ENCODE data around the gene RSRC2. TPM values are rescaled to one million over a fixed set of nuclear protein-coding genes. Genes with fewer than 3 reads are reported as not detected.
"Not testable (repeated sequence)": the region's sequence is repeated elsewhere in the genome, so short reads cannot be mapped to it uniquely, and the experiment has no call there.

RSRC2 gene
- total RNA-seq, 1 donor from 2014 or later = 37.1 TPM

- H3K4me3 ChIP-seq (ENCODE audit: low read length in 3 of 3) = no peak overlapping the region
- H3K9me3 ChIP-seq (ENCODE audit: control insufficient read depth in 3 of 3, low read length in 3 of 3) = no peaks in the 10 kb centered on the region
- H3K4me1 ChIP-seq (ENCODE audit: control insufficient read depth in 3 of 3, insufficient read depth in 3 of 3, low read length in 3 of 3) = peaks cover 9 to 10% (median 10%) of the 10 kb centered on the region in 3 donors
- no peaks in the 10 kb centered on the region for H3K27me3 ChIP-seq (ENCODE audit: control insufficient read depth in 3 of 3, insufficient read depth in 3 of 3, low read length in 3 of 3)
- no peak overlapping the region for H3K27ac ChIP-seq (ENCODE audit: low read depth, low read length)
- H3K9ac ChIP-seq (ENCODE audit: low read depth in 1 of 3, low read length in 3 of 3) = no peak overlapping the region
- peaks cover 44 to 58% (median 53%) of the 10 kb centered on the region in 3 donors for H3K36me3 ChIP-seq (ENCODE audit: control insufficient read depth in 3 of 3, insufficient read depth in 3 of 3, low read length in 3 of 3)
Measured at GRCh38 chr12:122503783-122504590, 22.7 kb downstream of the RSRC2 start.

GRCh38 chr12:122503147-122503751 lies 23.5 kb downstream of the RSRC2 start:
- Histone ChIP-seq H3K4me3 (ENCODE audit: low read length in 3 of 3) (no peak overlapping the region), H3K9ac (ENCODE audit: low read depth in 1 of 3, low read length in 3 of 3) (no peak overlapping the region), H3K27me3 (ENCODE audit: control insufficient read depth in 3 of 3, insufficient read depth in 3 of 3, low read length in 3 of 3) (no peaks in the 10 kb centered on the region), H3K4me1 (ENCODE audit: control insufficient read depth in 3 of 3, insufficient read depth in 3 of 3, low read length in 3 of 3) (peaks cover 9 to 15% (median 11%) of the 10 kb centered on the region in 3 donors), H3K9me3 (ENCODE audit: control insufficient read depth in 3 of 3, low read length in 3 of 3) (no peaks in the 10 kb centered on the region), H3K36me3 (ENCODE audit: control insufficient read depth in 3 of 3, insufficient read depth in 3 of 3, low read length in 3 of 3) (peaks cover 42 to 52% (median 46%) of the 10 kb centered on the region in 3 donors), H3K27ac (ENCODE audit: low read depth, low read length) (no peak overlapping the region)

DNA sequence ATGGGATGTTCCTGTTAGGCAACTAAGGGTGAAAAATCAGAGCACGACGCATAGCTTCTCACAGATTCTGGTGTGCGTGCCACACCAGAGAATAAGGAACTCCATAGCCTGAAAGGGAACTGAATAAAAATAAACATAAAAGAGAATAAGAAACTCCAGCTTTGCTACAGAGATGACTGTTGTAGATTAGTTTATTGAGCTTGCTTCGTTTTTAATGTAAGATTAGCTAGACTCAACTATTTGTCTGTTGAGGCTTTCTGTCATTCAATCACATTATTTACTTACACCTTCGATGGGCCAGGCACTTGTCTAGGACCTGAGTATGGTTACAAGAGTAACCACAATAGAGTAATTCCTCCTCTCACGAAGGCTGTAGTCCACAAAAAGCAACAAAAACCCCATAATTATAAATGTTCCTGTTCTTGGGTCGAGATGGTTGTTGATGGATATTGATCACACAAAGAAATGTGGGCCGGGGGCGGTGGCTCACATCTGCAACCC lies 25.2 kb downstream of the RSRC2 start:
- peak overlapping the region; percentile 99 for H3K27ac ChIP-seq (ENCODE audit: low read depth, low read length)
- H3K36me3 ChIP-seq (ENCODE audit: control insufficient read depth in 3 of 3, insufficient read depth in 3 of 3, low read length in 3 of 3) = peaks cover 30 to 35% (median 30%) of the 10 kb centered on the region in 3 donors
- H3K9me3 ChIP-seq (ENCODE audit: control insufficient read depth in 3 of 3, low read length in 3 of 3) = no peaks in the 10 kb centered on the region
- peaks cover 12 to 15% (median 14%) of the 10 kb centered on the region in 3 donors for H3K4me1 ChIP-seq (ENCODE audit: control insufficient read depth in 3 of 3, insufficient read depth in 3 of 3, low read length in 3 of 3)
- H3K27me3 ChIP-seq (ENCODE audit: control insufficient read depth in 3 of 3, insufficient read depth in 3 of 3, low read length in 3 of 3) = no peaks in the 10 kb centered on the region
- peak overlapping the region; percentile 13 to 100 (median 14) for H3K9ac ChIP-seq (ENCODE audit: low read depth in 1 of 3, low read length in 3 of 3)
- peak overlapping the region; percentile 84 to 96 (median 96) for H3K4me3 ChIP-seq (ENCODE audit: low read length in 3 of 3)

- H3K9ac ChIP-seq (ENCODE audit: low read depth in 1 of 3, low read length in 3 of 3) = peak within 1 kb of the TSS; percentile 92 to 100 (median 99)
- no peaks in the 10 kb centered on the region for H3K27me3 ChIP-seq (ENCODE audit: control insufficient read depth in 3 of 3, insufficient read depth in 3 of 3, low read length in 3 of 3)
- H3K4me1 ChIP-seq (ENCODE audit: control insufficient read depth in 3 of 3, insufficient read depth in 3 of 3, low read length in 3 of 3) = peaks cover 12 to 15% (median 14%) of the 10 kb centered on the region in 3 donors
- H3K27ac ChIP-seq (ENCODE audit: low read depth, low read length) = peak within 1 kb of the TSS; percentile 99
- peak within 1 kb of the TSS; percentile 84 to 96 (median 96) for H3K4me3 ChIP-seq (ENCODE audit: low read length in 3 of 3)
- peaks cover 23 to 33% (median 25%) of the 10 kb centered on the region in 3 donors for H3K36me3 ChIP-seq (ENCODE audit: control insufficient read depth in 3 of 3, insufficient read depth in 3 of 3, low read length in 3 of 3)
- H3K9me3 ChIP-seq (ENCODE audit: control insufficient read depth in 3 of 3, low read length in 3 of 3) = no peaks in the 10 kb centered on the region
Measured at GRCh38 chr12:122500685-122501488, 25.8 kb downstream of the RSRC2 start, which contains the start of gene ZCCHC8. Gene ZCCHC8, minus strand, starts transcription at chr12:122500932. Its CDS starts 92 bp downstream, at chr12:122500840.

DNA sequence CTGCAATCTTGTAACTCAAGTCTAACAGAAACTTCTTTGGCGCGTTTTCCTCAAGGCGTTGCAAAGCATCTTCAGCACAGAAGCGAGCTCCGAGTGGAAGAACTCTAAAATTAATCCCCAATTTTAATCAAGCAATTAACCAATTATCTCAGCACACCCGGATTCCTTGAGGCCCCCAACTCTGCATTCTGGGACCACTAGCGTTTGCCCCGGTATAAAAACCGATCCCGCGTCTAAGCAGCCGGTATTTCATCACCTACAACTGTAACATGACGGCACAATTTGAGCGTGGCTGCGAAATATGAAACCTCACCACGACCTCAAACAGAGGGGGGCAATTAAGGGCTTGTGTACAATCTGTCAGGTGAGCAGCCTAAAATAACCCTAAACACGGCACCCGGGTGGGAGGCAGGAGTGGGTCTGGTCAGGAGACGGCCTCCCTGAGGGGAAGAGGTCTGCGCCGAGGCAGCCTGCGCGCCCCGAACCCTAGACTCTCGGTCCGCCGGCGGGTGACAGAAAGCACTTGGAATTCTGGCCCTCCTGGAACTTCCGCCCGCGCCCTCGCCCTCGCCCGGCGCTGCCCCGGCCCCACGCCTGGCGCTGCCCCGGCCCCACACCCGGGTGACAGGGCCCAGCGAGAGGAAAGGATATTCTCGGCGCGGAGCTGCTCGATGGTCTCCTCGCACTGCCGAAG lies 26.6 kb downstream of the RSRC2 start:
- peak overlapping the region; percentile 99 for H3K27ac ChIP-seq (ENCODE audit: low read depth, low read length)

DNA sequence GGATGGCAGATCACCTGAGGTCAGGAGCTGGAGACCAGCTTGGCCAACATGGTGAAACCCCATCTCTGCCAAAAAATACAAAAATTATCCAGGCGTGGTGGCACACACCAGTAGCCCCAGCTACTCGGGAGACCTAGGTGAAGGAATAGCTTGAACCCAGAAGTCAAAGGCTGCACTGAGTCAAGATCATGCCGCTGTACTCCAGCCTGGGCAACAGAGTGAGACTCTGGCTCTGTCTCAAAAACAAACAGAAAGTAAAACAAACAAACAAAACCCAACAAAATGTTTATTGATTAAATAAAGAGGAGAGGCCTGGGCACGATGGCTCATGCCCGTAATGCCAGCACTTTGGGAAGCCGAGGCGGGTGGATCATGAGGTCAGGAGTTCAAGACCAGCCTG lies 31.5 kb downstream of the RSRC2 start:
- Histone ChIP-seq H3K9me3 (ENCODE audit: control insufficient read depth in 3 of 3, low read length in 3 of 3) (no peaks in the 10 kb centered on the region), H3K36me3 (ENCODE audit: control insufficient read depth in 3 of 3, insufficient read depth in 3 of 3, low read length in 3 of 3) (peaks cover 19 to 27% (median 20%) of the 10 kb centered on the region in 3 donors), H3K4me1 (ENCODE audit: control insufficient read depth in 3 of 3, insufficient read depth in 3 of 3, low read length in 3 of 3) (peaks cover 8 to 9% (median 8%) of the 10 kb centered on the region in 3 donors), H3K9ac (ENCODE audit: low read depth in 1 of 3, low read length in 3 of 3) (no peak overlapping the region), H3K27me3 (ENCODE audit: control insufficient read depth in 3 of 3, insufficient read depth in 3 of 3, low read length in 3 of 3) (no peaks in the 10 kb centered on the region), H3K4me3 (ENCODE audit: low read length in 3 of 3) (no peak overlapping the region), H3K27ac (ENCODE audit: low read depth, low read length) (no peak overlapping the region)

More for the DNA sequence above, 26.6 kb downstream of the RSRC2 start:
- H3K4me3 ChIP-seq (ENCODE audit: low read length in 3 of 3) = peak overlapping the region; percentile 84 to 96 (median 96)
- H3K27me3 ChIP-seq (ENCODE audit: control insufficient read depth in 3 of 3, insufficient read depth in 3 of 3, low read length in 3 of 3) = no peaks in the 10 kb centered on the region
- H3K36me3 ChIP-seq (ENCODE audit: control insufficient read depth in 3 of 3, insufficient read depth in 3 of 3, low read length in 3 of 3) = peaks cover 20 to 26% (median 22%) of the 10 kb centered on the region in 3 donors
- peaks cover 12 to 15% (median 14%) of the 10 kb centered on the region in 3 donors for H3K4me1 ChIP-seq (ENCODE audit: control insufficient read depth in 3 of 3, insufficient read depth in 3 of 3, low read length in 3 of 3)
- H3K9me3 ChIP-seq (ENCODE audit: control insufficient read depth in 3 of 3, low read length in 3 of 3) = no peaks in the 10 kb centered on the region
- H3K9ac ChIP-seq (ENCODE audit: low read depth in 1 of 3, low read length in 3 of 3) = peak overlapping the region; percentile 92 to 100 (median 99)

DNA sequence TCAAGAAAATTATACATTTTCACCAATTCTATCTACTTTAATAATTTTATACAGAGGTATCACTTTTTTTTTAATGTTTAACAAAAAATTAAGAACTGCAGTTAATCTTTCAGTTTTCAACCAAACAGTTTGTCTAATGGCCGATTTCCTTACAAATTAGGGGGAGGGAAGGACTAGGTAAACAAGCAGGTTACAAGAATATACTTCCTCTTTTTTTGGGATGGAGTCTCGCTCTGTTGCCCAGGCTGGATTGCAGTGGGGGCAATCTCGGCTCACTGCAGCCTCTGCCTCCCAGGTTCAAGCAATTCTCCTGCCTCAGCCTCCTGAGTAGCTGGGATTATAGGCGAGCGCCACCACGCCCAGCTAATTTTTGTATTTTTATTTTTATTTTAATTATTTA lies 33.5 kb downstream of the RSRC2 start:
- H3K4me1 ChIP-seq (ENCODE audit: control insufficient read depth in 3 of 3, insufficient read depth in 3 of 3, low read length in 3 of 3); H3K27me3 ChIP-seq (ENCODE audit: control insufficient read depth in 3 of 3, insufficient read depth in 3 of 3, low read length in 3 of 3); H3K27ac ChIP-seq (ENCODE audit: low read depth, low read length); H3K9me3 ChIP-seq (ENCODE audit: control insufficient read depth in 3 of 3, low read length in 3 of 3); H3K9ac ChIP-seq (ENCODE audit: low read depth in 1 of 3, low read length in 3 of 3); H3K4me3 ChIP-seq (ENCODE audit: low read length in 3 of 3): not testable (repeated sequence)
- peaks cover 33 to 40% (median 33%) of the 10 kb centered on the region in 3 donors for H3K36me3 ChIP-seq (ENCODE audit: control insufficient read depth in 3 of 3, insufficient read depth in 3 of 3, low read length in 3 of 3)

GRCh38 chr12:122491991-122492390 lies 34.7 kb downstream of the RSRC2 start:
- no peaks in the 10 kb centered on the region for H3K9me3 ChIP-seq (ENCODE audit: control insufficient read depth in 3 of 3, low read length in 3 of 3)
- H3K4me1 ChIP-seq (ENCODE audit: control insufficient read depth in 3 of 3, insufficient read depth in 3 of 3, low read length in 3 of 3) = no peaks in the 10 kb centered on the region
- peaks cover 36 to 49% (median 39%) of the 10 kb centered on the region in 3 donors for H3K36me3 ChIP-seq (ENCODE audit: control insufficient read depth in 3 of 3, insufficient read depth in 3 of 3, low read length in 3 of 3)
- H3K27ac ChIP-seq (ENCODE audit: low read depth, low read length) = no peak overlapping the region
- H3K4me3 ChIP-seq (ENCODE audit: low read length in 3 of 3) = no peak overlapping the region
- no peaks in the 10 kb centered on the region for H3K27me3 ChIP-seq (ENCODE audit: control insufficient read depth in 3 of 3, insufficient read depth in 3 of 3, low read length in 3 of 3)
- no peak overlapping the region for H3K9ac ChIP-seq (ENCODE audit: low read depth in 1 of 3, low read length in 3 of 3)

DNA sequence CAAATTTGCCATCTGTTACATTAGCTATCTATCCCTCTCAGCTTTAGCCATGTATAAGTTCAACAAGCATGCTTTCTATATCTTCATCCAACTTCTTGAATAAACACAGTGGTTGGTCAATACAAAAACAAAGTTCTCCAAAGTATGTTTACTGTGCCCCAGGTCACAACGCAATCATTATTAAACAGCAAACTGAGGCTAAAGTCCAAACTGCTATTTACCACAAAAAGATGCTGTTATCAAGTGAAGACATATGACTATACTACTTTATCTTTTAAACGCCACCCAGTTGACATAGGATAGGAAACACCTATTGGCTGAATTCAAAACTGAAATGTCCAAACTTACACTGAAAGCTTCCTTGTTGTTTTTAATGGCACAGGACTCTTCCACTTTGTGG lies 37.7 kb downstream of the RSRC2 start:
- peaks cover 42 to 57% (median 44%) of the 10 kb centered on the region in 3 donors for H3K36me3 ChIP-seq (ENCODE audit: control insufficient read depth in 3 of 3, insufficient read depth in 3 of 3, low read length in 3 of 3)
- no peak overlapping the region for H3K4me3 ChIP-seq (ENCODE audit: low read length in 3 of 3)
- no peak overlapping the region for H3K27ac ChIP-seq (ENCODE audit: low read depth, low read length)
- H3K9me3 ChIP-seq (ENCODE audit: control insufficient read depth in 3 of 3, low read length in 3 of 3) = no peaks in the 10 kb centered on the region
- no peaks in the 10 kb centered on the region for H3K4me1 ChIP-seq (ENCODE audit: control insufficient read depth in 3 of 3, insufficient read depth in 3 of 3, low read length in 3 of 3)
- H3K9ac ChIP-seq (ENCODE audit: low read depth in 1 of 3, low read length in 3 of 3) = no peak overlapping the region
- no peaks in the 10 kb centered on the region for H3K27me3 ChIP-seq (ENCODE audit: control insufficient read depth in 3 of 3, insufficient read depth in 3 of 3, low read length in 3 of 3)
